Cardiac fibroblast (primary cell): ENCODE data around the gene KBTBD13.
A peak's percentile ranks its signal among the peaks of the same experiment; 100 is the strongest.
"Not testable (repeated sequence)": the region's sequence is repeated elsewhere in the genome, so short reads cannot be mapped to it uniquely, and the experiment has no call there.

Experiments used
- DNase-seq, 2 donors: peaks; one replicate each; pipeline versions ENCODE4 v3.0.0 to v3.0.0-alpha.2; 2010; ENCODE audit warnings: low read depth in 2 of 2
- H3K4me3 ChIP-seq, 2 donors: replicated peaks in 1 of 2; 1 replicate in 1 of 2; 2 replicates in 1 of 2; pipeline ENCODE4 v1.5.1; 2011; ENCODE audit warnings: low read depth in 2 of 2, low read length in 2 of 2, mild to moderate bottlenecking in 2 of 2, moderate library complexity in 1 of 2
- CTCF ChIP-seq: IDR thresholded peaks from one replicate; pipeline ENCODE4 v1.5.1; 2011; ENCODE audit warnings: low read depth, mild to moderate bottlenecking, low read length, inconsistent platforms

KBTBD13 gene

GRCh38 chr15:65040461-65040860 lies 36.1 kb upstream of the KBTBD13 start:
- no peak for TF ChIP-seq CTCF
- DNase-seq = no peak
- H3K4me3 ChIP-seq = no peak overlapping the region

- no peak overlapping the region for H3K4me3 ChIP-seq
- DNase-seq = no peak
- no peak for TF ChIP-seq CTCF
Observed at GRCh38 chr15:65041787-65042186, 34.8 kb upstream of the KBTBD13 start.

GRCh38 chr15:65042776-65043327 lies 33.7 kb upstream of the KBTBD13 start:
- DNase-seq = no peak

GRCh38 chr15:65044218-65044617 lies 32.3 kb upstream of the KBTBD13 start:
- DNase-seq = peak; percentile 37 to 80
- not testable (repeated sequence) for H3K4me3 ChIP-seq

More at GRCh38 chr15:65042776-65043327, 33.7 kb upstream of the KBTBD13 start:
- H3K4me3 ChIP-seq = no peak overlapping the region
- TF ChIP-seq CTCF = no peak

GRCh38 chr15:65044724-65045481 lies 31.6 kb upstream of the KBTBD13 start, which contains the start of gene SLC51B:
Gene SLC51B (plus strand): TSS chr15:65045387. CDS start chr15:65050005, 4,618 bp downstream.
- peak in 1 of 2 donors; percentile 54 for DNase-seq
- H3K4me3 ChIP-seq = no peak within 1 kb of the TSS
- TF ChIP-seq CTCF = no peak

- DNase-seq = no peak
- TF ChIP-seq CTCF = no peak
- H3K4me3 ChIP-seq = no peak overlapping the region
Observed at GRCh38 chr15:65048241-65048640, 28.3 kb upstream of the KBTBD13 start.

- peak overlapping the region; percentile 13 to 26 for H3K4me3 ChIP-seq
- DNase-seq = peak; percentile 91 to 94
- TF ChIP-seq CTCF = no peak
Observed at GRCh38 chr15:65049418-65049840, 27.1 kb upstream of the KBTBD13 start.
